SK-N-MC (cell line): ENCODE data around the gene COPZ1.

Experiments used
- EZH2 ChIP-seq: fragments of 200-600 bp; sonication (generic); IDR thresholded peaks from one replicate; pipeline ENCODE4 v1.6.1; 2017; ENCODE audit warnings: antibody characterized with exemption
- FOXP2 ChIP-seq: optimal IDR thresholded peaks from 2 replicates; pipeline ENCODE3; 2011; ENCODE audit warnings: mild to moderate bottlenecking, moderate library complexity; ENCODE audit not compliant: insufficient read depth; ENCODE audit errors: extremely low read length, control extremely low read depth
- POLR2AphosphoS5 ChIP-seq: IDR thresholded peaks from 2 replicates; pipeline ENCODE4 v1.6.1; 2012; ENCODE audit warnings: mild to moderate bottlenecking, low read depth, low read length, borderline replicate concordance

GRCh38 chr12:54360717-54361456 is 36.0 kb downstream of the COPZ1 start:
- no peak for TF ChIP-seq POLR2AphosphoS5
- TF ChIP-seq EZH2: no peak
- no peak for TF ChIP-seq FOXP2
